ENCODE measurements around the gene TRIM13.
"Not testable (repeated sequence)": the region's sequence is repeated elsewhere in the genome, so short reads cannot be mapped to it uniquely, and the experiment has no call there.

The TRIM13 gene

GRCh38 chr13:49985129-49985528 lies 11.7 kb upstream of the TRIM13 start:
- TF ChIP-seq CTCF (IDR thresholded peaks at IDR 0.05; ENCODE audit: low read depth, low read length, missing control alignments), result no peak
- no peak overlapping the region for H3K4me3 ChIP-seq (ENCODE audit: low read depth, low read length)
- no peak for DNase-seq (ENCODE audit: low read depth)

- DNase-seq (ENCODE audit: low read depth), result no peak
- no peak overlapping the region for H3K4me3 ChIP-seq (ENCODE audit: low read depth, low read length)
- TF ChIP-seq CTCF (IDR thresholded peaks at IDR 0.05; ENCODE audit: low read depth, low read length, missing control alignments), result no peak
Measured at GRCh38 chr13:49986471-49986870, 10.4 kb upstream of the TRIM13 start.

GRCh38 chr13:49990612-49991011 lies 6.2 kb upstream of the TRIM13 start:
- not testable (repeated sequence) for H3K4me3 ChIP-seq (ENCODE audit: low read depth, low read length); DNase-seq (ENCODE audit: low read depth)

- TF ChIP-seq CTCF (IDR thresholded peaks at IDR 0.05; ENCODE audit: low read depth, low read length, missing control alignments), result no peak
- no peak for DNase-seq (ENCODE audit: low read depth)
- H3K4me3 ChIP-seq (ENCODE audit: low read depth, low read length), result no peak overlapping the region
Measured at GRCh38 chr13:49993111-49993510, 3.7 kb upstream of the TRIM13 start.

- TF ChIP-seq CTCF (IDR thresholded peaks at IDR 0.05; ENCODE audit: low read depth, low read length, missing control alignments), result no peak
- H3K4me3 ChIP-seq (ENCODE audit: low read depth, low read length), result no peak overlapping the region
- DNase-seq (ENCODE audit: low read depth), result no peak
Measured at GRCh38 chr13:49993666-49994065, 3.2 kb upstream of the TRIM13 start.

- TF ChIP-seq CTCF (IDR thresholded peaks at IDR 0.05; ENCODE audit: low read depth, low read length, missing control alignments), result no peak
- peak overlapping the region; percentile 79 for H3K4me3 ChIP-seq (ENCODE audit: low read depth, low read length)
- no peak for DNase-seq (ENCODE audit: low read depth)
Measured at GRCh38 chr13:49995625-49996101, 1.2 kb upstream of the TRIM13 start.

- no peak for DNase-seq (ENCODE audit: low read depth)
- H3K4me3 ChIP-seq (ENCODE audit: low read depth, low read length), result peak overlapping the region; percentile 79
- TF ChIP-seq CTCF (IDR thresholded peaks at IDR 0.05; ENCODE audit: low read depth, low read length, missing control alignments), result no peak
Measured at GRCh38 chr13:49996161-49996915, 504 bp upstream of the TRIM13 start.

Measured in GM12864 (cell line).